ENCODE data around the gene MAST1.
"Not testable (repeated sequence)": the region's sequence is repeated elsewhere in the genome, so short reads cannot be mapped to it uniquely, and the experiment has no call there.

The MAST1 gene

DNA sequence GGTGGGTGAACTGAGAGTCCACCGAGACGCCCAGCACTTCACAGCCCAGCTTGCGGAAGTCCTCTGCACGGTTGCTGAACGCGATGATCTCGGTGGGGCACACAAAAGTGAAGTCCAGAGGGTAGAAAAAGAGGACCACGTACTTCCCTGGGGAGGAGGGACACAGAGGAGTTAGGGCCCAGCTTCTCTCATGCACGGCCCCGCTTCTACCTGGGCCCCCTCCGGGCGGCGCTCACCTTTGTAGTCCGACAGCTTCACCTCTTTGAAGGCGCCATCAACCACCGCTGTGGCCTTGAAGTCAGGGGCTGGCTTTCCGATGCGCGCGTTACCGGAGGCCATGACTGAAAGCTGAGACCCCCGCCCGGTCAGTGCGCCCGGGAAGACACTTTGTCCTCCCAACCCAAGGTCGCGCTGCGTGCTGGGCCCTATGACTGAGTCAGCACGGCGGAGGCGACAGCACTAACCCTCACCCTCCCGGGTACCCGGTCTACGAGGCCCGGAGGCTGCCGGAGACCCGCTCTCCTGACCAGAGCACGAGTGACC, 37.3 kb upstream of the MAST1 start:
- DNase-seq (ENCODE audit: low read depth in 2 of 2): no peak

DNA sequence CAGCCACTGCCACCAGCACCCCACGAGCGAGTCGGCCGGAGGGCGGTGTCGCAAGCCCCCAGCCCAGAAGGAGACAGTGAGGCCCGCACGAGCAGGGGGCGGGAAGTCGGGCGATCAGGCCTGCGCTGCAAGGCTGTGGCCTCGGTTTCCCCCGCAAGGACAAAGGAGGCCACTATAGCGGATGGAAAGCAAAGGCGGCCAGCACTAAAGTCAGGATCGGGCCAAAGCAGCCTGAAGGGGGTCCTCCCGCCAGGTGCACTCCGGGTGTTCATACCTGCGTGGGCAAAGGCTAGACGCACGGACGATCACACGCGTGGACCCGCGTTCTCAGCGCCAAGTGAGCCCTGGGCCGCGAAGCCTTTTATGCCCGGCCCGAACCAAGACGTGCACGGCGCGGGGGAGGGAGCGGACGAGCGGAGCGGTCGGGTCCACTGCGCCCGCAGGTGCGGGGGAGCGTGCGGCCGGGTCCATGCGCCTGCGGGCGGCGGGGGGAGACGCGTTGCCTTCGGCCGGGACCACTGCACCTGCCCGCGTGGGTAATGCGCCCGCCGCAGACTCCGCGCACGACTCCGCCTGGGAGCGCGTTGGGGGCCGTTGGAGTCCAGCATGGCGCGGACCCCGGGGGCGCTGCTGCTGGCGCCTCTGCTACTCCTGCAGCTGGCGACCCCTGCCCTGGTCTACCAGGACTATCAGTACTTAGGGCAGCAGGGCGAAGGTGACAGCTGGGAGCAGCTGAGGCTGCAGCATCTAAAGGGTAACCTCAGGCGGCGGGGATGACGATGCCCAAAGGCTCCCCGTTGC, 36.6 kb upstream of the MAST1 start, which contains the start of the genes PRDX2 and THSD8:
Gene PRDX2 (minus strand): TSS at position 335 of the 801 bp plus-strand sequence. CDS start 539 bp downstream, outside the sequence.
Gene THSD8 (plus strand): TSS at position 604 of the 801 bp plus-strand sequence. CDS start 3 bp downstream, at position 607.
- peak in 1 of 2 donors; percentile 68 for DNase-seq (ENCODE audit: low read depth in 2 of 2)

DNA sequence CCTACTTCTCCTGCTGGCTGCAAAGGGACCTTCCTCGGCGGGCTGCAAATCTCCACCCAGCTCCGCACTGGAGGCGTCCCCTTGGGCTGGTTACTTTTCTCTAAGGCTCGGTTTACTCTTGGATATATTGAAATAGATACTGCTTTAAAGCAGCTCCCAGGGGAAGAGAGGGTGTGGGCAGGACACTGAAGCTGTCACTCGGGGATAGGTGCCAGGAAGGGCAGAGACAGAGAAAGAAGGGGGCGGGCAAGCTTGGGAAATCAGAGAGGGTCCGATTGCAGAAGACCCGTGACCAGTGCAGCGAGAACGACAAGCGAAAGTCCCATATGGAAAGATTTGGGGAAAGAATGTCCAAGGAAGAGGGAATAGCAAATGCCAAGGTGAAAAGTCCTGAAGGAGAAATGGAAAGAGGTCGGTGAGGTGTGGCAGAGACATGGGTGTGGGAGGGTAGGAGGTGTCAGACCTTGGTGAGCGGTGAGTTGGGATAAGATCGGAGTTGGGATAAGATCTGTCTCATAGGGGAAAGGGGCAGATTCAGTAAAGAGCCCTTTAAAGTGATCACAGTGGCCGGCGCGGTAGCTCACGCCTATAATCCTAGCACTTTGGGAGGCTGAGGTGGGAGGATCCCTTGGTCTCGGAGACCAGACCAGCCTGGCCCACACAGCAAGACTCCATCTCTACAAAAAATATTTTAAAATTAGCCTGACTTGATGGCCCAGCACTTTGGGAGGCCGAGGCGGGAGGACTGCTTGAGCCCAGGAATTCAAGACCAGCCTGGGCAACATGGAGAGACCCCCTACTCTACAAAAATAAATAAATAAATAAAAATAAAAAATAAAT, 35.8 kb upstream of the MAST1 start:
- DNase-seq (ENCODE audit: low read depth in 2 of 2): no peak

DNA sequence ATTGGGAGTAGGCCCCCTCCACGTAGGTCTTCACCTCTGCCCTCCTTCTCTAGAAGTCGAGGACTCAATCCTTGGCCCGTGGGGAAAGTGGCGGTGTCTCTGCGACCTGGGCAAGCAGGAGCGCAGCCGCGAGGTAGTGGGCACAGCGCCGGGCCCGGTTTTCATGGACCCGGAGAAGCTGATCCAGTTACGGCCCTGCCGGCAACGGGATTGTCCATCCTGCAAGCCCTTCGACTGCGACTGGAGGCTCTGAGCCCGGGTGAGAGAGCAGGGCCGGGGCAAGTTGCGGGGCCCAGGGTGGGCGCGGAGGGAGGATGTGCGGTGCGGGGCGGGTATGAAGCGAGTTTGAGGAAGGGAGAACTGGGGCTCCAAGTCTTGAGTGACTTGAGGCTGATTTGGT, 34.3 kb upstream of the MAST1 start:
- no peak for DNase-seq (ENCODE audit: low read depth in 2 of 2)

DNA sequence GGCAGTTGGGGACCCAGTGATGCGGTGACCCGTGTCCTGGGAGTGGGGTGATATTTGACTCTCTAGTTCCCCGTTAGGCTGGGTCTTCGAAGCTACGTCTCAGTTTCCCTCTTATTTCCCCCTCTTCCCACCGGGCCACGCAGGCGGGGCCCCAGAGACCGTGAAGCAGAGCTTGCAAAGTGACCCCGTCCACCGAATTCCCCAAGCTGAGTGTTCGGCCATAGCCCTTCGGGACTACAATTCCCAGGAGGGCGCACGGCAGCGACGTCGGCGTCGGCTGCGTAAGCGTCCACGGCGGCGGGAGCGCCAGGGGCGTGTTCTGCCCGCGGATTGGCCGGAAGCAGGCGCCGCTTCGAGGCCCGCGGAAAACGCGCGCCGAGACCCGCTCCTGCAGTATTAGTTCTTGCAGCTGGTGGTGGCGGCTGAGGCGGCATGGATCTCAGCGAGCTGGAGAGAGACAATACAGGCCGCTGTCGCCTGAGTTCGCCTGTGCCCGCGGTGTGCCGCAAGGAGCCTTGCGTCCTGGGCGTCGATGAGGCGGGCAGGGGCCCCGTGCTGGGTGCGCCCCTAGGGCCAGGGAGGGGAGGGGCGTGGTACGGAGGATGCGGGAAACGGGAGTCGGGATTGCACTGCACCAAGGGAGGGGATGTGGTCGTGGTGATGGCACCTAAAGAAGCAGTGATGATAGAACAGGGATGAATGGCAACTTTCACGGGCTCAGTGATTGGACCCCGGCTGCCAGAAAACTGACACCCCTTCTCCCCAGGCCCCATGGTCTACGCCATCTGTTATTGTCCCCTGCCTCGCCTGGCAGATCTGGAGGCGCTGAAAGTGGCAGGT, 31.9 kb upstream of the MAST1 start, which contains the start of gene RNASEH2A:
Gene RNASEH2A (plus strand): TSS at position 343 of the 840 bp plus-strand sequence. CDS start 90 bp downstream, at position 433.
- DNase-seq (ENCODE audit: low read depth in 2 of 2): peak; percentile 85 to 87

DNA sequence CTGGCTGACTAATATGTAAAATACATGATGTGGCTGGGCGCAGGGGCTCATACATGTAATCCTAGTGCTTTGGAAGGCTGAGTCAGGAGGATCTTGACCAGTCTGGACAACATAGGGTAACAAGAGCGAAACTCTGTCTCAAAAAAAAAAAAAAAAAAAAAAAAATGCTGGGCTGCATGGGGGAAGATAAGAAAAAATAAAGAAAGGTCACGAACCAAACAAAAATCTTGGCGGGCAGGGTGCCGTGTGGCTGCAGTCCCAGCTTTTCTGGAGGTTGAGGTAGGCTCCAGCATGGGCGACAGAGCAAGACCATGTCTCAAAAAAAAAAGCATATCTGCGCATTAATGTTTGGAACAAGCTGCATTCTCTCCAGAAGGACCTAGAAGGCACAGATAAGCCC, 23.2 kb upstream of the MAST1 start:
- no peak for DNase-seq (ENCODE audit: low read depth in 2 of 2)

DNA sequence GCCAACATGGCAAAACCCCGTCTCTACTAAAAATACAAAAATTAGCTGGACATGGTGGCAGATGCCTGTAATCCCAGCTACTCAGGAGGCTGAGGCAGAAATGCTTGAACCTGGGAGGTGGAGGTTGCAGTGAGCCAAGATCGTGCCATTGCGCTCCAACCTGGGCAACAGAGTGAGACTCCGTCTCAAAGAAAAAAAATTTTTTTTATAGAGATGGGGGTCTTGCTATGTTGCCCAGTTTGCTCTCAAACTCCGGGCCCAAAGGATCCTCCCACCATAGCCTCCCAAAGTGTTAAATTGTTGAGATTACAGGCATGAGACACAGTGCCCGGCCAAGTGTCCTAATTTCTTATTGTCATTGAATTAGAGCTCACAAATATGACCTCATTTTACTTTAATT, 21.1 kb upstream of the MAST1 start:
- DNase-seq (ENCODE audit: low read depth in 2 of 2): not testable (repeated sequence)

DNA sequence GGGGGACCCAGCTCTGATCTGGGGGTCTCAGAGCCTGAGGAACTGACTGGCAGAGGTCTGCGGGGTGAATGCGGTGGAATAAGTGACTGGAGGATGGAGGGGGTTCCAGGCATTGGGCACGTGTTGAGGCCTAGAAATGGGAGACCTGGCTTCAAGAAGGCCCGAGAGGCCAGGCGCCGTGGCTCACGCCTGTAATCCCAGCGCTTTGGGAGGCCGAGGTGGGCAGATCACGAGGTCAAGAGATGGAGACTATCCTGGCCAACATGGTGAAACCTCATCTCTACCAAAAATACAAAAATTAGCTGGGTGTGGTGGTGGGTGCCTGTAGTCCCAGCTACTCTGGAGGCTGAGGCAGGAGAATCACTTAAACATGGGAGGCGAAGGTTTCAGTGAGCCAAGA, 20.5 kb upstream of the MAST1 start:
- DNase-seq (ENCODE audit: low read depth in 2 of 2): not testable (repeated sequence)

DNA sequence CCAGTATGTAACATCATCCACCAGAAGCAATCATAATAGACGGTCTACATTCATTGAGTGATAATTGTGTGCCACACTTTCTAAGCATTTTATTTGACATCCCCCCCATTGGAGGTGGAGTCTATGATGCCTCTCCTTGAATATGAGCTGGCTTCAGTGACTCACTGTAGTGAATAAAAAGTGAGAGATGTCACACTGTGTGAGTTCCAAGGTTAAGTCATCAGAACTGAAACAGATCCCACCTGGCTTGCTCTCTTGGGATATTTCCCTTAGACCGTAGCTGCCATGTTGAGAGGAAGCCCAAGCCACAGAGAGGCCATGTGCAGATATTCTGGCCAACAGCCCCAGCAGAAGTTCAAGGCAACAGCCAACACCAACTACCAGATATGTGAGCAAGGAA, 16.6 kb upstream of the MAST1 start:
- no peak for DNase-seq (ENCODE audit: low read depth in 2 of 2)

DNA sequence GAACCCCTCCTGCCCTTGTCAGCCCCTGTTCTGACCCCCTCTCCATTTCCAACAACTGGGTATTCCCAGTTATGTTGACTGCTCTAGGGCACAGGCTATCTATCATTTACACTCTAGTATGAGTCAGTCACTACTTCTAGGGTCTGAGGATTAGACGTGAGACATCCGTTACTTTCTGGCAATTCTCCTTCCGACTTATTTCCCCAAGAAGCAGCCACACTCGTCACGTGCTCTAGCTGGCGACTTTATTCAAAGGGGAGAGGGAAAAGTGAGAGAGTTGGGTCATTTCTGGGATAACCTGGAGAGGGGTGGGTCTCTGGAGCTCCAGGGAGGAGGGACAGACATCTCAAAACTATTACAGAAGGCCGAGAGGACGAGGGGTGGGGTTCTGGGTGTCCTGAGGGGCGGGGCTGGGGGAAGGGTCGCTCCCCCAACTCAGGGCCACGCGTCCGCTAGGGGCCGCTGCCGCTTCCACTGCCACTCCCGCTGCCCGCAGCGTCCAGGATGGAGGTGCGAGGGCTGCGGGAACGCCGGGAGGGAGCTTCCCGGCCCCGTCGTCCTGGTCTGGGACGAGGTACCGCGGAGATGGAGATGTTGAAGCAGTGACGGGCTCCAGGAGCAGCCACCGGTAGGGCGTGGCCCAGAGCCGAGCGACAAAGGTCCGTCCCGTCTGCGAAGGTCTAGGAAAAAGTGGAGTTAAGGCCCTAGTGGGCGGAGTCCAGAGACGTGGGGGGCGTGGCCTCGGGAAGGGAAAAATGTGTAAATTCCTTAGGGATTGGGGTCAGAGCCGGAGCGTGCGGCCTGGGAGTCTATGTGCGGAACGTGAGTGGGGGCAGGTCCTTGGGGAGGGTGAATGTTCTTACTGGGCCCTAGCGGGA, 12.8 kb upstream of the MAST1 start:
- DNase-seq (ENCODE audit: low read depth in 2 of 2): no peak

DNA sequence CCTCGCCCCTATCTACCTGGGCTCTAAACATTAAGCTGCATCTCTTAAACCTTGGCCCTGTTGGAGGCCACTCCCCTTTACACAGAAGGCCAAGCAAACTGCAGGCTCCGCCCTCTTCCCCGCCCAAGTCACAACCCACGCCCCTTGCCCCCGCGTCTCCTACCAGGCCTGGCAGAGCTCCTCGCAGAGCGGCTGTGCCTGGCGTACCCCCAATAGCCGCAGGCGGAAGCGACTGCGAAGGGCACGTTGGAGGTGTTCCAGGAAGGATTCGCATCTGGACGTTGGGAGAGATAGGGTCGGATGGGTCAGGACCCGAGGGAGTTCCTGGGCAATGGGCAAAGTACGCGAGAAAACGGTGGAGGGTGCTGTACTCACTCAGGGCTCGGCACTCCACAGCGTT, 9.8 kb upstream of the MAST1 start:
- DNase-seq (ENCODE audit: low read depth in 2 of 2): peak in 1 of 2 donors; percentile 46

DNA sequence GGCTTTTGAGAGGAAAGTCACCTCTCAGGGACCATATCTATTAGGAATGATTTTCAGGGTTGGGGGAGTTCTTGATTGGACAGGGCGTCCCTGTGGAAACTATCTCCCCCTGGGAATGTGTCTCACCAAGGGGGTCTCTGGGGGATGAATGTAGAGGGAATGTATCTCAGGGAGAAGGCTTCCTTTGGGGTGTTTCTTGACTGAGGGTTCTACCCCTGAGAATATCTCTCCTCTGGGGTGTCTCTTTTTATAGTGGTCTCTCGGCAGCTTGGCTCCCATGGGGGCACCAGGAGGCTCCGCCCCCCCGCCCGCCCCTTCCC, 4.9 kb upstream of the MAST1 start:
- DNase-seq (ENCODE audit: low read depth in 2 of 2): no peak

DNA sequence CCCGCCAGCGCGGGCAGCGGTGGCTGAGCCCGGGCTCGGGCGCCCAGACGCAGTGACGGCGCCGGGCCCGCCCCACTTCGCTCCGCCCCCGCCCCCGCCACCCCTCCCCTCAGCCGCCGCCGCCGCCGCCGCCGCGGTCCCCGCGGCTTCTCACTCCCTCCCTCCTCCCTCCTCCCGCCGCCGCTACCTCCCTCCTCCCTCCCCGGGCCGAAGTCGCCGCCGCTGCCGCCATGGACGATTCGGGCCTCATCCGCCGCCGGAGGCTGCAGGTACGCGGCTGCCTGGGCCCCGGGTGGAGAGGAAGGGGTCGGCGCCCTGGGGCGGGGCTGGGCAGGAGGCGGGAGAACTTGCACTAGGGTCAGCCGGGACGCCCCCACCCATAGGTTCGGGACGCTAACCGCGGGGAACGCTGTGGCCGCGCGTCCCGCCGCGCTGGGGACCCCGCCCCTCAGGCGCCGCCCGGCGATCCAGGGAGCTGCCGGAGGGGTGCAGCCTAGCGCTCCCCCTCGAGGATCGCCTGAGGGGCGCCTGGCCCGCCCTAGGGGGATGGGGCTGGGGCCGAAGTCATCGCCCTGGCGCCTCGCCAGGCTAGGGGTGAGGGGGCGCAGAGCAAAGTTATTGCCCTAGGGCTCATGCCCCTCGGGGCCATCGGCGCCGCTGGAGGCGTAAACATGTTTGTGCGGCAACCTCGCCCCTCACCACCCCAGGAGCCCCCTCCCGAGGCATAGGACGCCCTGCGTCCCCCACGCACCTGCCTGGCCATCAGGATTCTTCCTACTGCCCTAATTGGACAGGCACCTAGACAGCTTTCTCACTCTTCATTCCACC, 4.4 kb upstream of the MAST1 start:
- no peak for DNase-seq (ENCODE audit: low read depth in 2 of 2)

DNA sequence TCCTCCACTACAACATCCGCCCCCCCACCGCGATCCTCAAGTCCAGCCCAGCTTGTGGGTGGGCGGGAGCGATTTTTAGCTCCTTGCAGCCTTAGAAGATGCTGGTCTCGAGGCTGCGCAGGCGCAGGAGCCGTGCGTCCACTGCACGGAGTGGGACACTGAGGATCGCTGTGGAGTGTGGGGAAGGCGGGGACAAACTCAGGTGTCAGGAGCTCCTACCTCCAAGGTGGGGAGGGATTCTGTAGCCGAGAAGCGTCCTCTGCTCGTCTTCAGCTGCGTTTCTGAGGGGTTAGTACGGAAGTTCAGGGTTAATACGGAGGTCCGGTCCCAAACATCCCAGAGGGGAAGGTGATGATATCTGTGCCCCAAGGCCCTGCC, 3.8 kb upstream of the MAST1 start, which contains the start of gene RTBDN:
Gene RTBDN (minus strand): TSS at position 14 of the 378 bp plus-strand sequence. CDS start 4,600 bp downstream, outside the sequence.
- no peak for DNase-seq (ENCODE audit: low read depth in 2 of 2)

DNA sequence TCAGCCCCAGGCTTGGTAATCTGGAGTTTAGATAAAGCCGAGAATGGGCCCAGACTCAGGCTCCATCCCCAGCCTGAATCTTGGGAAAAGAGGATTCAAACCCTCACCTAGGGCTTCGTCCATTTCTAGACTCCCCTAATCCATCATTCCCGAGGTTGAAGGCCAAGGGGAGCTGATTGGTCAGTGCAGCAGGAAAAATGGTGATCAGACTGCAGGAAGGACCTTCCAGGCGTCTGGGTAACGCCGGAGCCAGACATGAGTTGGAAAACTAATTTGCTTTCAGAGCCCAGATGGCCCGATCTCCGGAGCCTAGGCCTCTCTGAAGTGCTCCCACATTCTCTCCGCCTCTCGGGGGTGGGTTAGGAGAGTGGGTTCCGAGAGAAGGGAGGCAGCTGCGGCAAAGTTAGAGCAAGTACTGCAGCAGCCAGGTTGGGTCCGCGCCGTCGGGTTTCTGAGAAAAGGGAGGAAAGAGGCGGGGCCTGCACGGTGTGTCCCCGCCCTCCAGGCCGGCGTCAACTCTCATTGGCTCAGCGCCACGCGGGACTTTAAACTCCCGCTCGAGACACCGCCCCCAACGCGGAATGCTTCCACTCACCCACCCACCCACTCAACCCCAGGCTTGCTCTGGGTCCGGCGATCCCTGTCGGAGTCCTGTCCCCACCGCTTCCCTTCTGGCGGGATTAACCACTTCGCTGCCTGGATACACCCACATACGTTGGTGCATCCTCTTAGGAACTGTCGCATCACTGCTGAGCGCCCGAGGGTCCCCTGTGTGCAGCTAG, 3.1 kb upstream of the MAST1 start:
- DNase-seq (ENCODE audit: low read depth in 2 of 2): no peak

DNA sequence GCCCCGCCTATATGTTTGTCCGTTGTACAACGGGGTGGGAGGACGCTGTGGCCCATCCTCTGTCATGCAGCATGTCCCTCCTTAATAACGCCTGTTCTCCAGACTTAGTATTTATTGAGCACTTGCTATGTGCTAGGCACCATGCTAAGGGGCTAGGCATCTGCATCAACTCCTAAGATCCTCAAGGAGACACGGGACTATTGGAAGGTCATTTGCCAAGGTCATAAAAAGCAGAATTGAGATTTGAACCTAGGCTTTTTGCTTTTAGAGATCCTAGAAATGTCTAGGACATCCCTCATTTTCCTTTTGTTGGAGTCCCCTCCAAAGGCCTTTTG, 1.8 kb upstream of the MAST1 start:
- DNase-seq (ENCODE audit: low read depth in 2 of 2): no peak

DNA sequence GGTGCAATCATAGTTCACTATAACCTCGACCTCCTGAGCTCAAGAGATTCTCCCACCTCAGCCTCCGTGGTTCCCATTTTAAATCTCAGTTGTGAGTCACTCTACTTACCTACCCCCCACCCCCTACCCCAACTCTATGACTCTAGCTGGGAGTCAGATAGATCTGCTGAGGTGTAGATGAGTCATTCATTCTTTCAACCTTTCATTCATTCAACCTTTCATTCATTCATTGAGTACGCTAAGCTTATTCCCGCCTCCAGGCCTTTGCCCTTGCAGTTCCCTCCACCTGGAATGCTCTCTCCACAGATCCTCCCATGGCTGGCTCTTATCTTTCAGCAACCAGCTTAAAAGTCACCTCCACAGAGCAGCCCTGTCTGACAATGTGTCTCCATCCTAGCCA, 1.1 kb upstream of the MAST1 start:
- no peak for DNase-seq (ENCODE audit: low read depth in 2 of 2)

DNA sequence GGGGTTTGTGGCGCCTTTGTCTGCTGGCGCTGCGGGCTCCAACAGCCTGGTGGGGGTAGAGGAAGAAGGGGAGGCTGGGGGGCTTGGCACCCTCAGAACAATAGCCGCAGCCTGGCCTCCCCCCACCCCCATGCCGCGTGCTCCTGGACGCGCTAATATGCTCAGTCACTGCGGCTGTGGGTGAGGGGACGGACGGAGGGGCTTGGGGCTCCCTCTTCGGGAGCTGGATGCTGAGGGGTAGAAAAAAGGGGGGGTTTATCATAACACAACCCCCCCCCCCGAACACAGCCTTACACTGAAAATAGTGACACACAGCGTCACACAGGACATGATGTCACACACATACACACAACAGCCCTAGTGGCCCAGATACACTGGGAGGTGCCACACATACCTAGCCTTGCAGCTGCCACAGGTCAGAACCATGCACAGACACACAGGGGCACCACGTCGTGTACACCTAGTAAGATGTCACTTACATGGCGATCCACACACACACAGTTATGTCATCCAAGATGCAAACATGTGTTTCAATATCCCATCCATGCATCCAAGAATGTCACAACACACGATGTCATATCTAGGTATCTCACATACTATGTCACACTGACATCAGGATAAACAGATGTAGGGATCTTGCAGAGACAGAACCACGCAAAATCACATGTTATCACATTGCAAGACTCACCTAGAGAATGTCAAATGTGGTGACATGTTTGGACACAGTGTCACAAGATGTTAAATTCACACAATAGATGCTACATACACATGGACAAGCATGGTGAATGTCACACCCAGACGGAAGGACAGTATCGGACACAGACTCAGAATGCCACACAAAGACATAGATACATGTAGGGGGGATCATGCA, 806 bp downstream of the MAST1 start:
- DNase-seq (ENCODE audit: low read depth in 2 of 2): no peak
